GM19468 (cell line): ENCODE results near the gene SH3RF3.

ENCODE experiments used
- ATAC-seq: cut with Tn5 transposase; IDR thresholded peaks from one replicate; pipeline ENCODE4 v1.9.1; 2021; ENCODE audit warnings: mild to moderate bottlenecking, moderate library complexity, moderate number of reproducible peaks; ENCODE audit not compliant: unreplicated experiment; ENCODE audit errors: extremely low read depth

SH3RF3 gene

GRCh38 chr2:109230941-109231420 lies 102.0 kb downstream of the SH3RF3 start:
- no peak for ATAC-seq

GRCh38 chr2:109231428-109231827 lies 102.4 kb downstream of the SH3RF3 start:
- no peak for ATAC-seq

GRCh38 chr2:109231996-109232705 lies 103.1 kb downstream of the SH3RF3 start:
- ATAC-seq, result no peak

- ATAC-seq, result no peak
Measured at GRCh38 chr2:109232909-109233308, 103.9 kb downstream of the SH3RF3 start.

- ATAC-seq, result no peak
Measured at GRCh38 chr2:109233643-109234042, 104.6 kb downstream of the SH3RF3 start.

GRCh38 chr2:109234355-109234754 lies 105.3 kb downstream of the SH3RF3 start:
- ATAC-seq, result no peak

GRCh38 chr2:109236147-109236546 lies 107.1 kb downstream of the SH3RF3 start:
- ATAC-seq, result no peak

GRCh38 chr2:109237792-109238191 lies 108.8 kb downstream of the SH3RF3 start:
- no peak for ATAC-seq

- ATAC-seq, result no peak
Measured at GRCh38 chr2:109238580-109238979, 109.6 kb downstream of the SH3RF3 start.

GRCh38 chr2:109239720-109240119 lies 110.7 kb downstream of the SH3RF3 start:
- no peak for ATAC-seq

GRCh38 chr2:109242210-109242653 lies 113.2 kb downstream of the SH3RF3 start:
- ATAC-seq, result no peak

- no peak for ATAC-seq
Measured at GRCh38 chr2:109242654-109243331, 113.8 kb downstream of the SH3RF3 start.

GRCh38 chr2:109243526-109244303 lies 114.7 kb downstream of the SH3RF3 start:
- ATAC-seq, result no peak

GRCh38 chr2:109244304-109244582 lies 115.2 kb downstream of the SH3RF3 start:
- no peak for ATAC-seq

- no peak for ATAC-seq
Measured at GRCh38 chr2:109244750-109245382, 115.9 kb downstream of the SH3RF3 start.

- no peak for ATAC-seq
Measured at GRCh38 chr2:109246176-109246575, 117.2 kb downstream of the SH3RF3 start.

- ATAC-seq, result no peak
Measured at GRCh38 chr2:109246616-109247015, 117.6 kb downstream of the SH3RF3 start.

- ATAC-seq, result no peak
Measured at GRCh38 chr2:109247340-109247739, 118.3 kb downstream of the SH3RF3 start.

GRCh38 chr2:109247812-109248211 lies 118.8 kb downstream of the SH3RF3 start:
- no peak for ATAC-seq

GRCh38 chr2:109248590-109248989 lies 119.6 kb downstream of the SH3RF3 start:
- ATAC-seq, result no peak

- ATAC-seq, result no peak
Measured at GRCh38 chr2:109253217-109253616, 124.2 kb downstream of the SH3RF3 start.
